ENCODE measurements around the gene MEPCE. TPM values are rescaled to one million over a fixed set of nuclear protein-coding genes. Genes with fewer than 3 reads are reported as not detected.

Gene MEPCE
- total and polyA plus RNA-seq, 2 experiments from 2014 or later, result 8.0 to 24.2 TPM

DNA sequence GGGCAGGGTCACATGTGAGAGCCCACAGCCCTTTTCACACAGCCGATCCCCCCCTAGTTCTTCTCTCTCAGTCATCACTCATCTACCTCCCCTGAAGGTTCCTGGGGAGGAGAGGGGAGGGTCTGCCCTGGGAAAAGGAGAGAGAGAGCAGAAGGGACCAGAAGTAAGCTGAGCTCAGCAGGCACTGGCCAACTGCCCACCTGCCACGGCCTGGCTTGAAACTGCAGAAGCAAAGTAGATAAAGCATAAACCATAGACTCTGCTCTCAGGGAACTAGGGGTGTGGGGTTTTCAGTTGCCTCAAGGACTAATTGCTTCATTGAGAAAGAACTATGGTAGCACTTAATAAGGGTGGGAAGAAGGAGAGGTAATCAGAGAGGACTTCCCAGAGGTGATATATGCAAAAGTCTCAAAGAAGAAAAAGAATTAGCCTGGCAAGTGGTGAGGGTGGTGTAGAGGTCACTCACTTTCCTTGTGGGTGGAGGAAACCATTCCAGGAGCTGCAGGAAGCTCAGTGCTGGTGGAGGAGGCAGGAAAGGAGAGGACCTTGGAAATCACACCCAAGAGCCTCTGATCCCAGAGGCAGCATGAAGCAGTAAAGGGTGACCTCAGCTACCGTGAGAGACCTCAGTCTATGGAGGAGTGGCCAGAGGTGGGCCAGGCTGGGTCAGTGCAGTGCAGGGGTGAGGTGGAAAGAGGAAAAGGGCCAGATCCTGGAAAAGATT lies 39.2 kb upstream of the MEPCE start:
- 48 to 53% methylated on average over 3 of the region's 3 CpGs for WGBS, 2 experiments (ENCODE audit: low coverage in 1 of 2, low lambda C conversion rate in 2 of 2, missing lambda C conversion rate in 2 of 2)
- Histone ChIP-seq H3K27me3 (replicated peaks; ENCODE audit: insufficient read depth) (peaks cover 13% of the 10 kb centered on the region), H3K4me2 (ENCODE audit: unreplicated experiment) (no peak overlapping the region), H2AFZ (no peak overlapping the region), H3K9me2 (ENCODE audit: insufficient read depth) (no peaks in the 10 kb centered on the region), H3K4me3 (no peak overlapping the region), H3K79me2 (ENCODE audit: insufficient read depth) (no peaks in the 10 kb centered on the region), H3K9ac (no peak overlapping the region), H4K20me1 (ENCODE audit: insufficient read depth) (no peaks in the 10 kb centered on the region), H3K4me1 (ENCODE audit: insufficient read depth) (no peaks in the 10 kb centered on the region), H3K36me3 (ENCODE audit: low read depth) (no peaks in the 10 kb centered on the region), H3K9me3 (ENCODE audit: low read depth) (no peaks in the 10 kb centered on the region), H3K27ac (no peak overlapping the region), H3F3A (ENCODE audit: insufficient read depth) (no peaks in the 10 kb centered on the region)
- TF ChIP-seq EZH2phosphoT487 (IDR thresholded peaks at IDR 0.05; ENCODE audit: insufficient read depth, low read depth) (no peak), EZH2 (IDR thresholded peaks at IDR 0.05; ENCODE audit: insufficient read depth, poor library complexity, severe bottlenecking) (no peak)
- DNase-seq, result no peak
- in situ Hi-C loops (cut with MboI), result no loop called here

DNA sequence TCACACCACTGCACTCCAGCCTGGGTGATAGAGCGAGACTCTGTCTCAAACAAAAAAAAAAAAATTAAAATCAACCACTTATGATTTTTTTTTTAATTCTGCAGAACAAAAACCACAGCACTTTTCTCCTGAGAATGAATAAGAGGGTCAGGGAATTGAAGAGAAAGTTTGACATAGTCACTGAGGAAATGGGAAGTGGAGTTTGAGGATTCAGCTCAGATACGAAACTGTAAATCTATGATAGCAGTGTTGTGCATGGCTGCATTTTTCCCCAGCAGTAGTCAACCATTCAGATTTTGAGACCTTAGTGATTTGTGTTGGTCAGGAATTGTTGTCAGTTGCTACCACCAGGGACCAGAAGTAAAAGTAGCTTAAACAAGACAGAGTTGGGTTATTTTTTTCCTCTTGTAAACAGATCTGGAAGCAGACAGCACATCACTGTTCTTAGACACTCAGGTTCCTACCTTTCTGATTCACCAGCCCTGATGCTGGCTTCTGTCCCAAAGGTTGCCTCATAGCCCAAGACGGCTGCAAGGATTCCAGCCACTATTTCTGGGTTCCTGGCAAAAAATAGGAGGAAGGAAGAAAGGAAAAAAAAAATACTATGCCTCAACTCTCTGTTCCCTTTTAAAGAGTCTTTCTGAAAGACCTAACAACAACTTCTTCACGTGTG lies 36.3 kb upstream of the MEPCE start:
- DNase-seq, result no peak
- 55 to 59% methylated on average over 4 of the region's 4 CpGs for WGBS, 2 experiments (ENCODE audit: low coverage in 1 of 2, low lambda C conversion rate in 2 of 2, missing lambda C conversion rate in 2 of 2)
- in situ Hi-C loops (cut with MboI), result no loop called here
- Histone ChIP-seq H3K9me2 (ENCODE audit: insufficient read depth) (no peaks in the 10 kb centered on the region), H3K9me3 (ENCODE audit: low read depth) (no peaks in the 10 kb centered on the region), H3K27me3 (replicated peaks; ENCODE audit: insufficient read depth) (peaks cover 11% of the 10 kb centered on the region), H3K4me2 (ENCODE audit: unreplicated experiment) (no peak overlapping the region), H3K4me1 (ENCODE audit: insufficient read depth) (no peaks in the 10 kb centered on the region), H4K20me1 (ENCODE audit: insufficient read depth) (no peaks in the 10 kb centered on the region), H3K9ac (no peak overlapping the region), H3F3A (ENCODE audit: insufficient read depth) (no peaks in the 10 kb centered on the region), H3K79me2 (ENCODE audit: insufficient read depth) (no peaks in the 10 kb centered on the region), H3K27ac (no peak overlapping the region), H2AFZ (no peak overlapping the region), H3K36me3 (ENCODE audit: low read depth) (no peaks in the 10 kb centered on the region), H3K4me3 (no peak overlapping the region)
- TF ChIP-seq EZH2phosphoT487 (IDR thresholded peaks at IDR 0.05; ENCODE audit: insufficient read depth, low read depth) (no peak), EZH2 (IDR thresholded peaks at IDR 0.05; ENCODE audit: insufficient read depth, poor library complexity, severe bottlenecking) (no peak)

DNA sequence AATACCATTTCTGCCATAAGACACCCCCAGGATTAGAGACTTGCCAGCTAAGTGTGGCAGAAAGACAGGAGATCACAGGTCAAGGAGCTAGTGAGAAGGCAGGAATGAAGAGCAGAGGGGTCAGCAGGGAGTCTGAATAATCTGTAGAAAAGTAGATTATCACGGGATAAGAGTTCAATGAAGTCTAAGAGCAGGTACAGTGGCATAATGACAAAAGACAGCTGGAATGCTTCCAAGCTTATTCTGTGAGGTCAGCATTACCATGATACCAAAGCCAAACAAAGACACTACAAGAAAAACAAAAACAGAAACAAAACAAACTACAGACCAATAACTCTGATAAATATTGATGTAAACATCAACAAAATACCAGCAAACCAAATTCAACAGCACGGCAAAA lies 35.6 kb upstream of the MEPCE start:
- Histone ChIP-seq H4K20me1 (ENCODE audit: insufficient read depth) (no peaks in the 10 kb centered on the region), H3F3A (ENCODE audit: insufficient read depth) (no peaks in the 10 kb centered on the region), H3K9ac (no peak overlapping the region), H3K9me2 (ENCODE audit: insufficient read depth) (no peaks in the 10 kb centered on the region), H3K36me3 (ENCODE audit: low read depth) (no peaks in the 10 kb centered on the region), H3K27me3 (replicated peaks; ENCODE audit: insufficient read depth) (peaks cover 12% of the 10 kb centered on the region), H2AFZ (no peak overlapping the region), H3K9me3 (ENCODE audit: low read depth) (no peaks in the 10 kb centered on the region), H3K79me2 (ENCODE audit: insufficient read depth) (no peaks in the 10 kb centered on the region), H3K4me1 (ENCODE audit: insufficient read depth) (no peaks in the 10 kb centered on the region), H3K4me2 (ENCODE audit: unreplicated experiment) (no peak overlapping the region), H3K4me3 (no peak overlapping the region), H3K27ac (no peak overlapping the region)
- 74 to 79% methylated on average over 2 of the region's 2 CpGs for WGBS, 2 experiments (ENCODE audit: low coverage in 1 of 2, low lambda C conversion rate in 2 of 2, missing lambda C conversion rate in 2 of 2)
- DNase-seq, result no peak
- in situ Hi-C loops (cut with MboI), result no loop called here
- no peak for TF ChIP-seq EZH2phosphoT487 (IDR thresholded peaks at IDR 0.05; ENCODE audit: insufficient read depth, low read depth)
- TF ChIP-seq EZH2 (IDR thresholded peaks at IDR 0.05; ENCODE audit: insufficient read depth, poor library complexity, severe bottlenecking), result no peak

DNA sequence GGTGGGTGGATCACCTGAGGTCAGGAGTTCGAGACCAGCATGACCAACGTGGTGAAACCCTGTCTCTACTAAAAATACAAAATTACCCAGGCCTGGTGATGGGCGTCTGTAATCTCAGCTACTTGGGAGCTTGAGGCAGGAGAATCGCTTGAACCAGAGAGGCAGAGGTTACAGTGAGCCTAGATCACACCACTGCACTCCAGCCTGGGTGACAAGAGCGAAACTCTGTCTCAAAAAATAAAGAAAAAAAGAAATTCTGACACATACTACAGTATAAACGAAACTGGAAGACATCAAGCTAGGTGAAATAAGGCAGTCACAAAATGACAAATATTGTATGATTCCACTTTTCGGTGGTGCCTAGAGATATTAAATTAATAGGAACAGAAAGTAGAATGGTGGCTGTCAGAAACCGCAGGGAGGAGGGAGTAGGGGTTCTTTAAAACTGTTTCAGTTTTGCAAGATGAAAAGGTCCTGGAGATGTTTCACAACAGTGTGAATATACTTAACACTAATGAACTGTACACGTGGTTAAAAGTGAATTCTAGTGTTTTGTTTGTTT lies 33.1 kb upstream of the MEPCE start:
- Histone ChIP-seq H3K9ac (no peak overlapping the region), H3K36me3 (ENCODE audit: low read depth) (no peaks in the 10 kb centered on the region), H3K4me1 (ENCODE audit: insufficient read depth) (no peaks in the 10 kb centered on the region), H2AFZ (no peak overlapping the region), H3K9me2 (ENCODE audit: insufficient read depth) (no peaks in the 10 kb centered on the region), H3K79me2 (ENCODE audit: insufficient read depth) (no peaks in the 10 kb centered on the region), H3F3A (ENCODE audit: insufficient read depth) (no peaks in the 10 kb centered on the region), H3K27ac (no peak overlapping the region), H3K4me3 (no peak overlapping the region), H3K4me2 (ENCODE audit: unreplicated experiment) (no peak overlapping the region), H4K20me1 (ENCODE audit: insufficient read depth) (no peaks in the 10 kb centered on the region), H3K9me3 (ENCODE audit: low read depth) (no peaks in the 10 kb centered on the region), H3K27me3 (replicated peaks; ENCODE audit: insufficient read depth) (peaks cover 9% of the 10 kb centered on the region; the same call in 1 of the 2 replicates)
- no peak for TF ChIP-seq EZH2phosphoT487 (IDR thresholded peaks at IDR 0.05; ENCODE audit: insufficient read depth, low read depth)
- TF ChIP-seq EZH2 (IDR thresholded peaks at IDR 0.05; ENCODE audit: insufficient read depth, poor library complexity, severe bottlenecking), result no peak
- in situ Hi-C loops (cut with MboI), result no loop called here
- DNase-seq, result no peak
- WGBS, 2 experiments (ENCODE audit: low coverage in 1 of 2, low lambda C conversion rate in 2 of 2, missing lambda C conversion rate in 2 of 2), result 65 to 73% methylated on average over 9 of the region's 9 CpGs

All from GM23248 (cell line).